Measurements from ENCODE around the gene EIF3D.
A peak's percentile ranks its signal among the peaks of the same experiment; 100 is the strongest.

EIF3D gene

GRCh38 chr22:36481393-36482168 lies 47.4 kb downstream of the EIF3D start, which contains the start of gene TXN2:
Gene TXN2, minus strand, starts transcription at chr22:36481640. Its CDS starts 803 bp downstream, at chr22:36480837.
- DNase-seq (ENCODE audit: low read depth, low spot score), result peak; percentile 71
- peak within 1 kb of the TSS; percentile 82 for H3K4me3 ChIP-seq (ENCODE audit: low read depth, low read length)
- CTCF ChIA-PET, result interaction anchor here (0.8 to 3.2 kb wide), 6 partner anchors 11 to 287 kb away, joined by 3 to 26 read pairs (median 5); no protein-coding TSS in a partner anchor
- POLR2A ChIA-PET, result interaction anchor here (0.7 to 1.6 kb wide), 9 partner anchors 11 to 182 kb away, joined by 3 to 9 read pairs (median 4); partner anchors contain the start of gene MYH9
- no peak for TF ChIP-seq CTCF (IDR thresholded peaks at IDR 0.05; ENCODE audit: insufficient read depth, low read length, missing control alignments)

GRCh38 chr22:36480941-36481392 lies 48.0 kb downstream of the EIF3D start:
- H3K4me3 ChIP-seq (ENCODE audit: low read depth, low read length), result peak overlapping the region; percentile 82
- POLR2A ChIA-PET, result interaction anchor here (1.5 to 1.6 kb wide), 2 partner anchors 156 to 160 kb away, joined by 4 to 6 read pairs; no protein-coding TSS in a partner anchor
- no peak for DNase-seq (ENCODE audit: low read depth, low spot score)
- CTCF ChIA-PET, result interaction anchor here (0.8 to 3.2 kb wide), 3 partner anchors 10 to 30 kb away, joined by 3 to 26 read pairs (median 6); no protein-coding TSS in a partner anchor
- no peak for TF ChIP-seq CTCF (IDR thresholded peaks at IDR 0.05; ENCODE audit: insufficient read depth, low read length, missing control alignments)

- POLR2A ChIA-PET, result no interaction called here
- no peak for DNase-seq (ENCODE audit: low read depth, low spot score)
- H3K4me3 ChIP-seq (ENCODE audit: low read depth, low read length), result no peak overlapping the region
- CTCF ChIA-PET, result interaction anchor here (3.2 kb wide), 1 partner anchor 8 kb away, joined by 26 read pairs; no protein-coding TSS in a partner anchor
- TF ChIP-seq CTCF (IDR thresholded peaks at IDR 0.05; ENCODE audit: insufficient read depth, low read length, missing control alignments), result no peak
Observed at GRCh38 chr22:36478966-36479365, 50.0 kb downstream of the EIF3D start.

GRCh38 chr22:36475341-36475740 lies 53.6 kb downstream of the EIF3D start:
- POLR2A ChIA-PET, result no interaction called here
- no peak for TF ChIP-seq CTCF (IDR thresholded peaks at IDR 0.05; ENCODE audit: insufficient read depth, low read length, missing control alignments)
- DNase-seq (ENCODE audit: low read depth, low spot score), result no peak
- no peak overlapping the region for H3K4me3 ChIP-seq (ENCODE audit: low read depth, low read length)
- CTCF ChIA-PET, result interaction anchor here (1.5 to 3.1 kb wide), 2 partner anchors 12 to 150 kb away, joined by 4 to 14 read pairs; no protein-coding TSS in a partner anchor

- ChIA-PET POLR2A (no interaction called here), CTCF (interaction anchor here (1.6 to 8.8 kb wide), 2 partner anchors 171 to 186 kb away, joined by 5 to 123 read pairs; no protein-coding TSS in a partner anchor)
- H3K4me3 ChIP-seq (ENCODE audit: low read depth, low read length), result no peak overlapping the region
- no peak for DNase-seq (ENCODE audit: low read depth, low spot score)
- no peak for TF ChIP-seq CTCF (IDR thresholded peaks at IDR 0.05; ENCODE audit: insufficient read depth, low read length, missing control alignments)
Observed at GRCh38 chr22:36472689-36473088, 56.3 kb downstream of the EIF3D start.

GRCh38 chr22:36471341-36471821 lies 57.6 kb downstream of the EIF3D start:
- no peak for TF ChIP-seq CTCF (IDR thresholded peaks at IDR 0.05; ENCODE audit: insufficient read depth, low read length, missing control alignments)
- ChIA-PET POLR2A (interaction anchor here (0.6 to 11.0 kb wide), 7 partner anchors 9 to 143 kb away, joined by 3 to 172 read pairs (median 3); partner anchors contain the start of gene MYH9), CTCF (interaction anchor here (0.6 to 8.8 kb wide), 45 partner anchors 8 to 327 kb away, joined by 3 to 123 read pairs (median 7); partner anchors contain the start of genes APOL2, IFT27, MYH9 and TXN2)
- no peak for DNase-seq (ENCODE audit: low read depth, low spot score)
- no peak overlapping the region for H3K4me3 ChIP-seq (ENCODE audit: low read depth, low read length)
